ENCODE results near the gene DEPDC4. TPM values are rescaled to one million over a fixed set of nuclear protein-coding genes. Genes with fewer than 3 reads are reported as not detected.

The DEPDC4 gene
- total and polyA plus RNA-seq, 2 donors (not counting 1 experiment from before 2014, with no cell fraction given), result 1.2 to 1.9 TPM

GRCh38 chr12:100193085-100193484, 73.8 kb downstream of the DEPDC4 start:
- no peak overlapping the region for H3K4me2 ChIP-seq (ENCODE audit: extremely low read depth, insufficient read depth, low read length)
- no peak overlapping the region for H2AFZ ChIP-seq (ENCODE audit: low read length)
- no peak overlapping the region for H3K9ac ChIP-seq (ENCODE audit: insufficient read depth, low read length)
- no peak for DNase-seq (ENCODE audit: low read depth in 2 of 2)
- H4K20me1 ChIP-seq (ENCODE audit: control insufficient read depth, extremely low read depth, insufficient read depth, low read length), result no peaks in the 10 kb centered on the region
- H3K27ac ChIP-seq (ENCODE audit: insufficient read depth, low read length), result no peak overlapping the region
- no peaks in the 10 kb centered on the region for H3K27me3 ChIP-seq (ENCODE audit: control insufficient read depth, insufficient read depth, low read length)
- H3K79me2 ChIP-seq (ENCODE audit: control insufficient read depth, insufficient read depth, low read length), result no peaks in the 10 kb centered on the region
- no peaks in the 10 kb centered on the region for H3K36me3 ChIP-seq (ENCODE audit: control insufficient read depth, insufficient read depth, low read length)
- TF ChIP-seq CTCF (conservative IDR thresholded peaks at IDR 0.05 in 1 of 2, IDR thresholded peaks at IDR 0.05 in 1 of 2; ENCODE audit: low read depth in 1 of 2, low read length in 2 of 2) (no peak), EZH2 (IDR thresholded peaks at IDR 0.05; ENCODE audit: low read length, missing control alignments) (no peak)
- no peaks in the 10 kb centered on the region for H3K4me1 ChIP-seq (ENCODE audit: control insufficient read depth, extremely low read depth, insufficient read depth, low read length)
- H3K4me3 ChIP-seq (replicated peaks in 1 of 4; ENCODE audit: control extremely low read depth in 1 of 4, insufficient read depth in 1 of 4, low read depth in 3 of 4, low read length in 4 of 4), result no peak overlapping the region
- H3K9me3 ChIP-seq (ENCODE audit: control insufficient read depth, insufficient read depth, low read depth, low read length), result no peaks in the 10 kb centered on the region

Other genes starting within 250 kb of the DEPDC4 start
- 38.3 and 44.4 TPM in 2 replicates for gene BLTP3B, start 124.2 kb downstream of the DEPDC4 start, total RNA-seq
- 30.0 and 37.2 TPM in 2 replicates for gene BLTP3B, start 124.2 kb downstream of the DEPDC4 start, polyA plus RNA-seq
- 13.9 and 16.5 TPM in 2 replicates for gene ACTR6, start 66.3 kb downstream of the DEPDC4 start, total RNA-seq
- gene ACTR6, start 66.3 kb downstream of the DEPDC4 start, polyA plus RNA-seq, result 23.8 and 34.3 TPM in 2 replicates
- 37.5 and 47.9 TPM in 2 replicates for gene SCYL2, start 98 bp upstream of the DEPDC4 start, total RNA-seq
- 34.6 and 43.0 TPM in 2 replicates for gene SCYL2, start 98 bp upstream of the DEPDC4 start, polyA plus RNA-seq
- gene SLC17A8, start 90.0 kb upstream of the DEPDC4 start, total RNA-seq, result not detected in 2 replicates
- gene SLC17A8, start 90.0 kb upstream of the DEPDC4 start, polyA plus RNA-seq, result not detected in 2 replicates
- gene NR1H4, start 206.8 kb upstream of the DEPDC4 start, total RNA-seq, result not detected in 2 replicates
- gene NR1H4, start 206.8 kb upstream of the DEPDC4 start, polyA plus RNA-seq, result not detected in 2 replicates

Measured in fibroblast of lung (primary cell).